K562 (cell line): ENCODE data around the gene RXRA. TPM values are rescaled to one million over a fixed set of nuclear protein-coding genes. Genes with fewer than 3 reads are reported as not detected.

ENCODE experiments used
- ATAC-seq: fragments of 200-7000 bp; cut with Tn5 transposase; 3 replicates; pipeline ENCODE4 v1.9.1; 2020; ENCODE audit warnings: moderate library complexity
- BruUV-seq: library from RNA; stranded (reverse); fragments of 400-500 nt; replicated peaks from 2 replicates; lab custom pipeline; 2021; lab: Mats Ljungman, UMichigan
- CTCF ChIA-PET: fragments of 300-600 bp; formaldehyde crosslinking; extraction: SDS; loops from one replicate; lab custom pipeline; 2021; ENCODE audit warnings: low intra/inter-chr PET ratio; lab: Yijun Ruan, JAX
- POLR2A ChIA-PET: fragments of 300-600, 350-650 bp; sonication (Branson Sonifier 250); formaldehyde crosslinking; extraction: SDS; loops from one replicate; lab custom pipeline; 2021; ENCODE audit warnings: antibody characterized with exemption, inconsistent platforms; lab: Yijun Ruan, JAX
- DNase-seq, 4 experiments: peaks; one replicate each; pipeline versions ENCODE4 v3.0.0 to v3.0.0-alpha.2; 2011 to 2018; ENCODE audit warnings: low spot score in 3 of 4, mixed read lengths in 3 of 4; ENCODE audit errors: extremely low read depth in 1 of 4
- FAIRE-seq: peaks from 2 replicates; lab custom pipeline; 2011; peaks lifted over from hg19 to GRCh38; lab: Jason Lieb, UNC
- H2AFZ ChIP-seq: 2 replicates; pipeline ENCODE4 v1.6.0; 2011; ENCODE audit warnings: low read depth, low read length, control low read depth, inconsistent platforms
- H3K27ac ChIP-seq: fragments of 200-600 bp; 3 replicates; pipeline ENCODE4 v1.8.0; 2011; ENCODE audit warnings: low read depth, mild to moderate bottlenecking, control low read depth, inconsistent platforms, low read length, moderate library complexity, mixed read lengths; ENCODE audit errors: extremely low read depth
- H3K27me3 ChIP-seq, 2 experiments: fragments of 300-600 bp in 1 of 2; 2 replicates in 1 of 2; 3 replicates in 1 of 2; pipeline versions ENCODE4 v1.6.0 to v1.8.0; 2011; ENCODE audit warnings: inconsistent platforms in 2 of 2, low read length in 2 of 2, mild to moderate bottlenecking in 1 of 2, mixed read lengths in 1 of 2, moderate library complexity in 1 of 2; ENCODE audit not compliant: control insufficient read depth in 2 of 2, insufficient read depth in 2 of 2
- H3K36me3 ChIP-seq: fragments of 300-600 bp; 3 replicates; pipeline ENCODE4 v1.8.0; 2011; ENCODE audit warnings: mild to moderate bottlenecking, low read length, inconsistent platforms; ENCODE audit not compliant: control insufficient read depth, insufficient read depth
- H3K4me1 ChIP-seq, 2 experiments: fragments of 200-600 bp in 1 of 2; replicated peaks in 1 of 2; 2 replicates in 1 of 2; 3 replicates in 1 of 2; pipeline versions ENCODE4 v1.5.1 to v1.8.0; 2011; ENCODE audit warnings: inconsistent platforms in 2 of 2, low read length in 2 of 2, mild to moderate bottlenecking in 1 of 2, mixed read lengths in 1 of 2, moderate library complexity in 1 of 2; ENCODE audit not compliant: control insufficient read depth in 2 of 2, insufficient read depth in 2 of 2
- H3K4me2 ChIP-seq: 2 replicates; pipeline ENCODE4 v1.6.1; 2011; ENCODE audit warnings: low read length, control low read depth, inconsistent platforms, mixed read lengths; ENCODE audit not compliant: insufficient read depth
- H3K4me3 ChIP-seq: fragments of 200-600 bp; sonication (generic), shearing (Covaris generic); 2 replicates; pipeline ENCODE4 v1.5.1; 2016; ENCODE audit warnings: control low read depth, inconsistent platforms
- H3K79me2 ChIP-seq: fragments of 200-600 bp; 3 replicates; pipeline ENCODE4 v1.8.0; 2011; ENCODE audit warnings: low read length, inconsistent platforms; ENCODE audit not compliant: control insufficient read depth, insufficient read depth
- H3K9ac ChIP-seq, 2 experiments: 2 replicates each; pipeline versions ENCODE4 v1.6.0 to v1.6.1; 2011; ENCODE audit warnings: low read depth in 2 of 2, low read length in 2 of 2, control low read depth in 1 of 2, inconsistent platforms in 1 of 2, mild to moderate bottlenecking in 1 of 2, mixed read lengths in 1 of 2; ENCODE audit not compliant: insufficient read depth in 1 of 2
- H3K9me1 ChIP-seq: one replicate; pipeline ENCODE4 v1.6.0; 2011; ENCODE audit warnings: inconsistent platforms, mild to moderate bottlenecking, low read length, moderate library complexity; ENCODE audit not compliant: control insufficient read depth, insufficient read depth
- H3K9me3 ChIP-seq: replicated peaks from 2 replicates; pipeline ENCODE4 v1.5.1; 2011; ENCODE audit warnings: low read depth, low read length, inconsistent platforms; ENCODE audit not compliant: control insufficient read depth, insufficient read depth
- H4K20me1 ChIP-seq: replicated peaks from 2 replicates; pipeline ENCODE4 v1.6.1; 2011; ENCODE audit warnings: low read length, inconsistent platforms, mixed read lengths; ENCODE audit not compliant: control insufficient read depth, insufficient read depth
- CXXC5 ChIP-seq: fragments of 250-450 bp; sonication (Bioruptor Pico); IDR thresholded peaks from 2 replicates; pipeline ENCODE4 v1.8.0; 2022; ENCODE audit warnings: inconsistent platforms, mild to moderate bottlenecking, moderate library complexity
- KLF1 ChIP-seq: fragments of 450-650 bp; IDR thresholded peaks from 2 replicates; pipeline ENCODE4 v1.6.1; 2016; ENCODE audit warnings: missing genetic modification characterization, missing compliant biosample characterization
- USF1 ChIP-seq: sonication (generic); formaldehyde crosslinking; IDR thresholded peaks from 2 replicates; pipeline ENCODE4 v1.9.0; 2022; ENCODE audit warnings: mild to moderate bottlenecking, missing genetic modification reagents
- VEZF1 ChIP-seq: fragments of 200-800 bp; sonication (Bioruptor generic); IDR thresholded peaks from 2 replicates; pipeline ENCODE4 v1.6.1; 2017; ENCODE audit warnings: missing genetic modification characterization, missing compliant biosample characterization
- ZZZ3 ChIP-seq: fragments of 450-650 bp; IDR thresholded peaks from 2 replicates; pipeline ENCODE4 v1.6.1; 2016; ENCODE audit warnings: antibody characterized with exemption, mild to moderate bottlenecking, moderate library complexity
- WGBS: fragments of 100-300 bp; shearing (Covaris generic); methylation state at CpG from one replicate; pipeline ENCODE4 v1.1.6; 2016; ENCODE audit warnings: low coverage, mixed read lengths; ENCODE audit not compliant: insufficient coverage; ENCODE audit errors: missing lambda C conversion rate; 5-methylcytosine and 5-hydroxymethylcytosine counted together
- in situ Hi-C: fragments of 300-500 bp; cut with MboI; formaldehyde crosslinking; loops from 4 replicates; pipeline ENCODE4 v1.15.0; 2018; ENCODE audit warnings: inconsistent platforms, mixed read lengths
- intact Hi-C: fragments of 100-400 bp; cut with micrococcal nuclease; formaldehyde crosslinking; loops from 2 replicates; pipeline ENCODE4 v1.14.2; 2022
- polyA plus RNA-seq, 8 experiments: library from polyadenylated mRNA; depleted of rRNA in 4 of 8; stranded (reverse) in 5 of 8; unstranded in 3 of 8; fragments of >200 nt; fragmentation: Nextera tagmentation in 2 of 8; fragmentation: Illumina TruSeq in 1 of 8; extraction: Ambion mirVana in 2 of 8; extraction: Trizol in 1 of 8; gene quantifications; 2 replicates each; pipeline versions ENCODE4 v1.2.1 to v1.2.3, GENCODE V29; 2011 to 2014; ENCODE audit warnings: inconsistent platforms in 1 of 8, missing spikeins in 1 of 8
- total RNA-seq, 7 experiments: library from RNA; depleted of rRNA in 6 of 7; stranded (reverse); fragments of >200 nt in 6 of 7; fragmentation: Illumina TruSeq in 2 of 7; extraction: Trizol in 2 of 7; gene quantifications; 2 replicates each; pipeline versions ENCODE4 v1.2.1 to v1.2.3, GENCODE V29; 2011 to 2021; ENCODE audit warnings: low replicate concordance in 1 of 7
- TF ChIP-seq, protein P1 (sequence below): fragments of 150-350 bp; IDR thresholded peaks from 2 replicates; pipeline ENCODE4 v1.6.1; 2014; ENCODE audit warnings: low read depth, mild to moderate bottlenecking, low read length, borderline replicate concordance

Gene RXRA
- total and polyA plus RNA-seq, 9 of the 15 experiments (the other 6 are each of a cell fraction or from before 2014, with no cell fraction given) = 0.35 to 23.6 (median 4.6) TPM

DNA sequence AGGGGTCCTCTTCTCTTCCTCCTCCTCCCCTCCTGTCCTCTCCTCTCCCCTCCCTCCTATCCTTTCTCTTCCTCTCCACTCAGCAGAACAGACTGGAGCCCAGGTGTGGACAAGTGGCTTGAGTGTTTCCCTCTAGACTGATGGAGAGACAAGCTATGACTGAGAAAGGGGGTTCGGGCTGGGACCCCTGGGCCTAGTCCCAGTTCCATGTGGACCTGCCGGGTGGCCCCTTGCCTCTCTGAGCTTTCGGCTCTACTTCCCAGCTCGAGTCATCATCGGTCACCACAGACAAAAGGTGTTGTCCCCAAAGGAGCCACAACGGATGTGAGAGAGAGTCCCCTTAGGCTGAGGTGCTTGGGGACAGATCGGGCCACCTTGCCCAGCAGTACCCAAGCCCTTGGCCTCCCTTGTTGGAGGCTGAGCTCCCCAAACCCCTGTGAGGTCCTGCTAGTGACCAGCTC lies 3.4 kb upstream of the RXRA start:
- Histone ChIP-seq H2AFZ (no peak overlapping the region), H3K4me2 (no peak overlapping the region), H3K9ac (peak overlapping the region in 1 of 2 experiments; percentile 65; a peak in 1 of 4 replicates), H3K9me3 (no peaks in the 10 kb centered on the region), H3K79me2 (peaks cover 11% of the 10 kb centered on the region), H3K4me1 (peaks cover 17 to 68% of the 10 kb centered on the region in 2 experiments), H3K27ac (no peak overlapping the region), H3K27me3 (no peaks in the 10 kb centered on the region), H3K36me3 (no peaks in the 10 kb centered on the region), H4K20me1 (peaks cover 4% of the 10 kb centered on the region), H3K4me3 (no peak overlapping the region), H3K9me1 (peaks cover 5% of the 10 kb centered on the region)
- TF ChIP-seq USF1 (CRISPR knock-in tag) (0 out of 2 replicates have a peak, but pooled peaks have one; percentile 13), ZZZ3 (no peak)
- ChIA-PET CTCF (no interaction called here), POLR2A (interaction anchor here (0.5 to 0.7 kb wide), 3 partner anchors 9 to 18 kb away, joined by 3 read pairs; no protein-coding TSS in a partner anchor)
- WGBS = 39% methylated on average over 7 of the region's 7 CpGs
- BruUV-seq = no TSS peak
- DNase-seq (no peak), ATAC-seq (no peak), FAIRE-seq (no peak)
- intact Hi-C loops = loop anchor here (10.0 kb wide), 1 partner anchor 148 kb away; no protein-coding TSS in a partner anchor
- in situ Hi-C loops = no loop called here

DNA sequence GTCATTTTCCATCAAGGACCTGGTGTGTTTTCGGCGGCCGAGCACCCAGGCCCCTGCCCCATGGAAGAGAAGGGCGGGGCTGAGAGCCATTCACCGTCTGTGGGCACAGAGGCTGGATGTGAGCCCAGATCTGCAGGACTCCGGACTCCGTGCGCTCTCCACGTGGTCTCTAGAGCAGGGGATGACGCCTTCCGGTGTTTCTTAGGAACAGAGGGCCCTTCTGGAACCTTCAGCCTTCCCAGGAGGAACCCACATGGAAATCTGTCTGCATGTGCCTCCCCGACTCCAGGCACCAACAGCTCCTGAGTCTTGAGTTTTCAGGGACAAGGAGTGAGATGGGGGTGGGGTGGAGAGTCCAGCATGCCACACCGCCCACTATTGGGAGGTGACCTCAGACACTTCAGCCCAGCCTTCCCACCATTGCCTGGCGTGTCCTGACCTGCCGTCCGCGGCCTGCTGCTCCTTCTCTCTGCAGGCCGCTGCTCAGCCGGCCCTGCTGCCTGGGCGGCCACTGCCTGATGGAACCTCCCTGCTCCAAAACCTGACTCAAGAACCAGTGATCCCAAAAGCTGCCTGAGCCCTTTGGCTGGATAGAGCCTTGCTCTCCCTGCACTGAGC lies 2.4 kb upstream of the RXRA start:
- ChIA-PET CTCF (no interaction called here), POLR2A (interaction anchor here (0.5 kb wide), 1 partner anchor 334 kb away, joined by 3 read pairs; no protein-coding TSS in a partner anchor)
- Histone ChIP-seq H3K4me2 (peak overlapping the region; percentile 3; the same call in 1 of the 2 replicates), H3K27me3 (no peaks in the 10 kb centered on the region), H3K4me1 (peaks cover 19 to 78% of the 10 kb centered on the region in 2 experiments), H2AFZ (peak overlapping the region; percentile 73), H3K79me2 (peaks cover 22% of the 10 kb centered on the region), H3K9ac (peak overlapping the region in 1 of 2 experiments; percentile 38; a peak in 2 of 4 replicates), H3K4me3 (no peak overlapping the region), H4K20me1 (no peaks in the 10 kb centered on the region; the same call in none of the 2 replicates), H3K36me3 (no peaks in the 10 kb centered on the region), H3K27ac (no peak overlapping the region), H3K9me1 (peaks cover 5% of the 10 kb centered on the region), H3K9me3 (no peaks in the 10 kb centered on the region)
- DNase-seq (peak; percentile 48 to 58 (median 56)), ATAC-seq (peak; percentile 21), FAIRE-seq (no peak)
- intact Hi-C loops (loop anchor here (10.0 kb wide), 1 partner anchor 149 kb away; no protein-coding TSS in a partner anchor), in situ Hi-C loops (no loop called here)
- WGBS = 40% methylated on average over 13 of the region's 20 CpGs
- no TSS peak for BruUV-seq
- TF ChIP-seq, protein P1, sequence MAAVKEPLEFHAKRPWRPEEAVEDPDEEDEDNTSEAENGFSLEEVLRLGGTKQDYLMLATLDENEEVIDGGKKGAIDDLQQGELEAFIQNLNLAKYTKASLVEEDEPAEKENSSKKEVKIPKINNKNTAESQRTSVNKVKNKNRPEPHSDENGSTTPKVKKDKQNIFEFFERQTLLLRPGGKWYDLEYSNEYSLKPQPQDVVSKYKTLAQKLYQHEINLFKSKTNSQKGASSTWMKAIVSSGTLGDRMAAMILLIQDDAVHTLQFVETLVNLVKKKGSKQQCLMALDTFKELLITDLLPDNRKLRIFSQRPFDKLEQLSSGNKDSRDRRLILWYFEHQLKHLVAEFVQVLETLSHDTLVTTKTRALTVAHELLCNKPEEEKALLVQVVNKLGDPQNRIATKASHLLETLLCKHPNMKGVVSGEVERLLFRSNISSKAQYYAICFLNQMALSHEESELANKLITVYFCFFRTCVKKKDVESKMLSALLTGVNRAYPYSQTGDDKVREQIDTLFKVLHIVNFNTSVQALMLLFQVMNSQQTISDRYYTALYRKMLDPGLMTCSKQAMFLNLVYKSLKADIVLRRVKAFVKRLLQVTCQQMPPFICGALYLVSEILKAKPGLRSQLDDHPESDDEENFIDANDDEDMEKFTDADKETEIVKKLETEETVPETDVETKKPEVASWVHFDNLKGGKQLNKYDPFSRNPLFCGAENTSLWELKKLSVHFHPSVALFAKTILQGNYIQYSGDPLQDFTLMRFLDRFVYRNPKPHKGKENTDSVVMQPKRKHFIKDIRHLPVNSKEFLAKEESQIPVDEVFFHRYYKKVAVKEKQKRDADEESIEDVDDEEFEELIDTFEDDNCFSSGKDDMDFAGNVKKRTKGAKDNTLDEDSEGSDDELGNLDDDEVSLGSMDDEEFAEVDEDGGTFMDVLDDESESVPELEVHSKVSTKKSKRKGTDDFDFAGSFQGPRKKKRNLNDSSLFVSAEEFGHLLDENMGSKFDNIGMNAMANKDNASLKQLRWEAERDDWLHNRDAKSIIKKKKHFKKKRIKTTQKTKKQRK = no peak
- TF ChIP-seq VEZF1 (CRISPR knock-in tag) = no peak
- no peak for TF ChIP-seq CXXC5
- TF ChIP-seq KLF1 (tag) = no peak
